Hepatocyte (in vitro differentiated cells): ENCODE measurements around the gene SV2C. TPM values are rescaled to one million over a fixed set of nuclear protein-coding genes. Genes with fewer than 3 reads are reported as not detected.
"Not testable (repeated sequence)": the region's sequence is repeated elsewhere in the genome, so short reads cannot be mapped to it uniquely, and the experiment has no call there.

Experiments
- DNase-seq: peaks from one replicate; pipeline ENCODE4 v3.0.0-alpha.2; 2016; ENCODE audit warnings: low spot score
- H2AFZ ChIP-seq: fragments of 200-600 bp; sonication (generic); 2 replicates; pipeline ENCODE4 v1.6.0; 2016; ENCODE audit warnings: antibody characterized with exemption, mild to moderate bottlenecking
- H3K27ac ChIP-seq: fragments of 200-600 bp; sonication (generic); 2 replicates; pipeline ENCODE4 v1.5.1; 2016; ENCODE audit warnings: mild to moderate bottlenecking
- H3K27me3 ChIP-seq: fragments of 200-600 bp; sonication (generic); 2 replicates; pipeline ENCODE4 v1.6.1; 2016
- H3K36me3 ChIP-seq: fragments of 200-600 bp; sonication (generic); replicated peaks from 2 replicates; pipeline ENCODE4 v1.5.1; 2016; ENCODE audit warnings: low read depth; ENCODE audit not compliant: insufficient read depth
- H3K4me1 ChIP-seq: fragments of 200-600 bp; sonication (generic); 2 replicates; pipeline ENCODE4 v1.5.1; 2016; ENCODE audit warnings: mild to moderate bottlenecking, moderate library complexity; ENCODE audit not compliant: insufficient read depth
- H3K4me2 ChIP-seq: fragments of 200-600 bp; sonication (generic); 2 replicates; pipeline ENCODE4 v1.6.0; 2016
- H3K4me3 ChIP-seq: fragments of 200-600 bp; sonication (generic); 2 replicates; pipeline ENCODE4 v1.5.1; 2016; ENCODE audit warnings: mild to moderate bottlenecking
- H3K79me2 ChIP-seq: fragments of 200-600 bp; sonication (generic); 2 replicates; pipeline ENCODE4 v1.6.0; 2017; ENCODE audit warnings: mild to moderate bottlenecking
- H3K9me2 ChIP-seq: fragments of 200-600 bp; sonication (generic); replicated peaks from 2 replicates; pipeline ENCODE4 v1.6.0; 2017; ENCODE audit warnings: mild to moderate bottlenecking; ENCODE audit not compliant: insufficient read depth
- H3K9me3 ChIP-seq: fragments of 200-600 bp; sonication (generic); 2 replicates; pipeline ENCODE4 v1.5.1; 2016; ENCODE audit warnings: low read depth, mild to moderate bottlenecking
- H4K20me1 ChIP-seq: fragments of 200-600 bp; sonication (generic); 2 replicates; pipeline ENCODE4 v1.6.0; 2016; ENCODE audit warnings: mild to moderate bottlenecking; ENCODE audit not compliant: insufficient read depth, poor library complexity, severe bottlenecking
- EZH2 ChIP-seq: fragments of 200-600 bp; sonication (generic); IDR thresholded peaks from 2 replicates; pipeline ENCODE4 v1.6.1; 2016; ENCODE audit warnings: antibody characterized with exemption, mild to moderate bottlenecking, borderline replicate concordance
- EZH2phosphoT487 ChIP-seq: fragments of 200-600 bp; sonication (generic); IDR thresholded peaks from one replicate; pipeline ENCODE4 v1.6.1; 2018; ENCODE audit warnings: antibody characterized with exemption, mild to moderate bottlenecking, low read depth, moderate library complexity; ENCODE audit not compliant: unreplicated experiment, severe bottlenecking
- WGBS: methylation state at CpG from one replicate; pipeline ENCODE4 v1.1.6; 2016; ENCODE audit warnings: low lambda C conversion rate; ENCODE audit errors: missing lambda C conversion rate; 5-methylcytosine and 5-hydroxymethylcytosine counted together
- polyA plus RNA-seq: library from polyadenylated mRNA; unstranded; fragments of >200 nt; fragmentation: Nextera tagmentation; extraction: Ambion mirVana; gene quantifications from 2 replicates; pipeline ENCODE4 v1.2.1, GENCODE V29; 2016
- total RNA-seq: library from RNA; depleted of rRNA; stranded (reverse); fragments of >200 nt; gene quantifications from 2 replicates; pipeline ENCODE4 v1.2.3, GENCODE V29; 2014
- TF ChIP-seq, protein P1 (sequence below): fragments of 200-600 bp; sonication (generic); IDR thresholded peaks from 2 replicates; pipeline ENCODE4 v1.5.1; 2016; ENCODE audit warnings: antibody characterized with exemption, mild to moderate bottlenecking; ENCODE audit not compliant: poor library complexity

The SV2C gene
- total and polyA plus RNA-seq, 2 experiments from 2014 or later = under 0.01 to 0.05 TPM

- no peaks in the 10 kb centered on the region for H4K20me1 ChIP-seq
- H3K4me3 ChIP-seq = no peak overlapping the region
- H3K79me2 ChIP-seq = no peaks in the 10 kb centered on the region
- no peak overlapping the region for H3K27ac ChIP-seq
- no peak for DNase-seq
- no peaks in the 10 kb centered on the region for H3K9me2 ChIP-seq
- peaks cover 17% of the 10 kb centered on the region for H3K4me1 ChIP-seq
- H3K9me3 ChIP-seq = no peaks in the 10 kb centered on the region
- no peaks in the 10 kb centered on the region for H3K27me3 ChIP-seq
- H2AFZ ChIP-seq = no peak overlapping the region
- H3K4me2 ChIP-seq = no peak overlapping the region
- TF ChIP-seq EZH2phosphoT487 (no peak), EZH2 (no peak)
- TF ChIP-seq, protein P1, sequence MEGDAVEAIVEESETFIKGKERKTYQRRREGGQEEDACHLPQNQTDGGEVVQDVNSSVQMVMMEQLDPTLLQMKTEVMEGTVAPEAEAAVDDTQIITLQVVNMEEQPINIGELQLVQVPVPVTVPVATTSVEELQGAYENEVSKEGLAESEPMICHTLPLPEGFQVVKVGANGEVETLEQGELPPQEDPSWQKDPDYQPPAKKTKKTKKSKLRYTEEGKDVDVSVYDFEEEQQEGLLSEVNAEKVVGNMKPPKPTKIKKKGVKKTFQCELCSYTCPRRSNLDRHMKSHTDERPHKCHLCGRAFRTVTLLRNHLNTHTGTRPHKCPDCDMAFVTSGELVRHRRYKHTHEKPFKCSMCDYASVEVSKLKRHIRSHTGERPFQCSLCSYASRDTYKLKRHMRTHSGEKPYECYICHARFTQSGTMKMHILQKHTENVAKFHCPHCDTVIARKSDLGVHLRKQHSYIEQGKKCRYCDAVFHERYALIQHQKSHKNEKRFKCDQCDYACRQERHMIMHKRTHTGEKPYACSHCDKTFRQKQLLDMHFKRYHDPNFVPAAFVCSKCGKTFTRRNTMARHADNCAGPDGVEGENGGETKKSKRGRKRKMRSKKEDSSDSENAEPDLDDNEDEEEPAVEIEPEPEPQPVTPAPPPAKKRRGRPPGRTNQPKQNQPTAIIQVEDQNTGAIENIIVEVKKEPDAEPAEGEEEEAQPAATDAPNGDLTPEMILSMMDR = no peak
- WGBS = 87% methylated on average over 4 of the region's 4 CpGs
- H3K36me3 ChIP-seq = no peaks in the 10 kb centered on the region
Observed at GRCh38 chr5:76333571-76333970, 250.4 kb downstream of the SV2C start.

DNA sequence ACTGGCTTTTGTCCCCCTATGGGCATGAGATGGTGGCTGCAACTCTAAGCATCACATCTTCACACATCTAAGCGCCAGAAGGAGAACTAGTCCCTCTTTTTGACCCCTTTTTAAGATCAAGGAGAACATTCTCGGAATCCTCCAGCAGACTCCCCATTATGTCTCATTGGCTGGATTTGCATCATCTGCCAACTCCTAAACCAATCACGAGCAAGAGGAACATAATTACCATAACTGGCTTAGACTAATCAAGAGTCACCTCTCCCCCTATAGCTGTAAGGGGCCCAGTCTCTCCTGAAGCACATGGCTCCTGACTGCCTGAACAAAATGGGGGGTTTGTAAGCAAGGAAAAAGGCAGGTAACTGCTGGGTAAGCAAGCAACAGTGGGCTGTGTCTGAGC is 251.4 kb downstream of the SV2C start:
- Histone ChIP-seq H3K4me2 (no peak overlapping the region), H2AFZ (no peak overlapping the region), H3K4me3 (no peak overlapping the region), H3K9me3 (no peaks in the 10 kb centered on the region), H3K27me3 (no peaks in the 10 kb centered on the region), H4K20me1 (no peaks in the 10 kb centered on the region), H3K36me3 (no peaks in the 10 kb centered on the region), H3K4me1 (peaks cover 17% of the 10 kb centered on the region), H3K9me2 (no peaks in the 10 kb centered on the region), H3K27ac (no peak overlapping the region), H3K79me2 (no peaks in the 10 kb centered on the region)
- 97% methylated on average over 3 of the region's 3 CpGs for WGBS
- no peak for TF ChIP-seq EZH2
- TF ChIP-seq, protein P1 = no peak
- TF ChIP-seq EZH2phosphoT487 = no peak
- no peak for DNase-seq

DNA sequence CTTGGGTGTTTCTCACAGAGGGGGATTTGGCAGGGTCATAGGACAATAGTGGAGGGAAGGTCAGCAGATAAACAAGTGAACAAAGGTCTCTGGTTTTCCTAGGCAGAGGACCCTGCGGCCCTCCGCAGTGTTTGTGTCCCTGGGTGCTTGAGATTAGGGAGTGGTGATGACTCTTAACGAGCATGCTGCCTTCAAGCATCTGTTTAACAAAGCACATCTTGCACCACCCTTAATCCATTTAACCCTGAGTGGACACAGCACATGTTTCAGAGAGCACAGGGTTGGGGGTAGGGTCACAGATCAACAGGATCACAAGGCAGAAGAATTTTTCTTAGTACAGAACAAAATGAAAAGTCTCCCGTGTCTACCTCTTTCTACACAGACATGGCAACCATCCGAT is 252.3 kb downstream of the SV2C start:
- 83% methylated on average over 2 of the region's 5 CpGs for WGBS
- not testable (repeated sequence) for H3K4me2 ChIP-seq, DNase-seq, H3K9me3 ChIP-seq, H3K9me2 ChIP-seq, H3K79me2 ChIP-seq, H3K36me3 ChIP-seq, H3K27ac ChIP-seq, H4K20me1 ChIP-seq, H3K4me3 ChIP-seq, H2AFZ ChIP-seq, H3K27me3 ChIP-seq
- H3K4me1 ChIP-seq = peaks cover 17% of the 10 kb centered on the region

DNA sequence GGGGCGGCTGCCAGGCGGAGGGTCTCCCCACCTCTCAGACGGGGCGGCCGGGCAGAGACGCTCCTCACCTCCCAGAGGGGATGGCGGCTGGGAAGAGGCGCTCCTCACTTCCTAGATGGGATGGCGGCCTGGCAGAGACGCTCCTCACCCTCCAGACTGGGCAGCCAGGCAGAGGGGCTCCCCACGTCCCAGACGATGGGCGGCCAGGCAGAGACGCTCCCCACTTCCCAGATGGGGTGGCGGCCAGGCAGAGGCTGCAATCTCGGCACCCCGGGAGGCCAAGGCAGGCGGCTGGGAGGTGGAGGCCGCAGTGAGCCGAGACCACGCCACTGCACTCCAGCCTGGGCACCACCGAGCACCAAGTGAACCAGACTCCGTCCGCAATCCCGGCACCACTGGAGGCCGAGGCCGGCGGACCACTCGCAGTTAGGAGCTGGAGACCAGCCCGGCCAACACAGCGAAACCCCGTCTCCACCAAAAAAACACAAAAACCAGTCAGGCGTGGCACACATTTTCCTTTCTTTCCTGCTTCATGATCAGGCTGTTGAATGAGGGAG is 253.1 kb downstream of the SV2C start:
- H3K4me2 ChIP-seq, H3K4me3 ChIP-seq, H3K36me3 ChIP-seq, H3K79me2 ChIP-seq, H3K27me3 ChIP-seq, H4K20me1 ChIP-seq, DNase-seq, H3K27ac ChIP-seq, H3K9me2 ChIP-seq, H3K9me3 ChIP-seq, H2AFZ ChIP-seq: not testable (repeated sequence)
- WGBS = 97% methylated on average over 25 of the region's 33 CpGs
- H3K4me1 ChIP-seq = peaks cover 17% of the 10 kb centered on the region
